PC-3 (cell line): ENCODE data around the gene HMCN2.

Experiments
- EZH2phosphoT487 ChIP-seq: fragments of 300-600 bp; sonication (generic); IDR thresholded peaks from 2 replicates; pipeline ENCODE4 v1.6.1; 2018; ENCODE audit warnings: mild to moderate bottlenecking, antibody characterized with exemption, low read length, borderline replicate concordance
- TF ChIP-seq, protein P1 (sequence below): fragments of 300-600 bp; sonication (generic); conservative IDR thresholded peaks from 2 replicates; pipeline ENCODE4 v1.5.1; 2017; ENCODE audit warnings: antibody characterized with exemption, low read depth, mild to moderate bottlenecking, low read length

DNA sequence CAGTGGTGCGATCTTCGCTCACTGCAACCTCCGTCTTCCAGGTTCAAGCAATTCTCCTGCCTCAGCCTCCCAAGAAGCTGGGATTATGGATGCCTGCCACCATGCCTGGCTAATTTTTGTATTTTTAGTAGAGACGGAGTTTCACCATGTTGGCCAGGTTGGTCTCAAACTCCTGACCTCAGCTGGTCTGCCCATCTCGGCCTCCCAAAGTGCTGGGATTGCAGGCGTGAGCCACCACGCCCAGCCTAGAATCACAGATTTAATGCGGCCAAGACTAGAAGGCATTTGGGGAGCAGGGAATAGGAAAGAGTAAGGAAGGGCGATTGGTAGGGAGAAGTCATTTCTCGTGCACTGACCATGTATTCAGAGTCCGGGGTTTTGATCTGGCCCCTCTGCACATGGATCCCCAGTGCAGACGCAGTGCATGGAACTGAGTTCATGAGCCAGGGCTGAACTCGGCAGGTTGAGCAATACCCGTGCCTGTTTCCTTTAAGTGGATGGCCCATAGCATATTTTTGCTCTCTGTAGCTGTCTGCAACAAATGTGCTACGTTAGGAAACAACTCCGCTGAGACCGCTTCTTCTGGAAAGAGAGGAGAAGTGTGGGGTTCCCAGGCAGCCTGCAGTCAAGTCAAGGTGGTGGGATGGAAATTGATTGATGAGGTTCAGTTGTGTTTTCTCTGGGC, 3.4 kb upstream of the HMCN2 start:
- TF ChIP-seq, protein P1, sequence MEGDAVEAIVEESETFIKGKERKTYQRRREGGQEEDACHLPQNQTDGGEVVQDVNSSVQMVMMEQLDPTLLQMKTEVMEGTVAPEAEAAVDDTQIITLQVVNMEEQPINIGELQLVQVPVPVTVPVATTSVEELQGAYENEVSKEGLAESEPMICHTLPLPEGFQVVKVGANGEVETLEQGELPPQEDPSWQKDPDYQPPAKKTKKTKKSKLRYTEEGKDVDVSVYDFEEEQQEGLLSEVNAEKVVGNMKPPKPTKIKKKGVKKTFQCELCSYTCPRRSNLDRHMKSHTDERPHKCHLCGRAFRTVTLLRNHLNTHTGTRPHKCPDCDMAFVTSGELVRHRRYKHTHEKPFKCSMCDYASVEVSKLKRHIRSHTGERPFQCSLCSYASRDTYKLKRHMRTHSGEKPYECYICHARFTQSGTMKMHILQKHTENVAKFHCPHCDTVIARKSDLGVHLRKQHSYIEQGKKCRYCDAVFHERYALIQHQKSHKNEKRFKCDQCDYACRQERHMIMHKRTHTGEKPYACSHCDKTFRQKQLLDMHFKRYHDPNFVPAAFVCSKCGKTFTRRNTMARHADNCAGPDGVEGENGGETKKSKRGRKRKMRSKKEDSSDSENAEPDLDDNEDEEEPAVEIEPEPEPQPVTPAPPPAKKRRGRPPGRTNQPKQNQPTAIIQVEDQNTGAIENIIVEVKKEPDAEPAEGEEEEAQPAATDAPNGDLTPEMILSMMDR: no peak
- TF ChIP-seq EZH2phosphoT487: no peak
